Duodenal mucosa (tissue), 2 donors: ENCODE measurements around the gene STIP1.
A peak's percentile ranks its signal among the peaks of the same experiment; 100 is the strongest.

Experiments used
- H3K27ac ChIP-seq: one replicate; pipeline ENCODE4 v1.7.0; 2013; ENCODE audit warnings: low read depth, low read length
- H3K27me3 ChIP-seq, 2 donors: one replicate each; pipeline ENCODE4 v1.7.0; 2013; ENCODE audit warnings: low read length in 2 of 2, control low read depth in 1 of 2; ENCODE audit not compliant: insufficient read depth in 2 of 2, control insufficient read depth in 1 of 2
- H3K36me3 ChIP-seq, 2 donors: one replicate each; pipeline ENCODE4 v1.7.0; 2013; ENCODE audit warnings: low read length in 2 of 2, control low read depth in 1 of 2; ENCODE audit not compliant: insufficient read depth in 2 of 2, control insufficient read depth in 1 of 2
- H3K4me1 ChIP-seq, 2 donors: one replicate each; pipeline ENCODE4 v1.7.0; 2013; ENCODE audit warnings: low read length in 2 of 2, control low read depth in 1 of 2; ENCODE audit not compliant: insufficient read depth in 2 of 2, control insufficient read depth in 1 of 2
- H3K4me3 ChIP-seq, 2 donors: one replicate each; pipeline ENCODE4 v1.7.0; 2013; ENCODE audit warnings: low read length in 2 of 2, low read depth in 1 of 2
- H3K9ac ChIP-seq, 2 donors: one replicate each; pipeline ENCODE4 v1.7.0; 2013; ENCODE audit warnings: low read length in 2 of 2, low read depth in 1 of 2
- H3K9me3 ChIP-seq, 2 donors: one replicate each; pipeline ENCODE4 v1.7.0; 2013; ENCODE audit warnings: low read length in 2 of 2, control low read depth in 1 of 2; ENCODE audit not compliant: control insufficient read depth in 1 of 2

STIP1 gene

GRCh38 chr11:64198511-64198910 is 12.5 kb downstream of the STIP1 start:
- no peaks in the 10 kb centered on the region for H3K27me3 ChIP-seq
- H3K27ac ChIP-seq: no peak overlapping the region
- no peaks in the 10 kb centered on the region for H3K4me1 ChIP-seq
- peaks cover 60 to 89% of the 10 kb centered on the region in 2 donors for H3K36me3 ChIP-seq
- H3K4me3 ChIP-seq: no peak overlapping the region
- no peak overlapping the region for H3K9ac ChIP-seq
- H3K9me3 ChIP-seq: no peaks in the 10 kb centered on the region

- Histone ChIP-seq H3K9me3 (no peaks in the 10 kb centered on the region), H3K9ac (no peak overlapping the region), H3K4me1 (peaks cover 21 to 26% of the 10 kb centered on the region in 2 donors), H3K4me3 (no peak overlapping the region), H3K27ac (no peak overlapping the region), H3K27me3 (no peaks in the 10 kb centered on the region), H3K36me3 (peaks cover 40 to 65% of the 10 kb centered on the region in 2 donors)
These were observed 15.6 kb downstream of the STIP1 start for GRCh38 chr11:64201543-64201942.

GRCh38 chr11:64202992-64203391 is 17.0 kb downstream of the STIP1 start:
- no peak overlapping the region for H3K9ac ChIP-seq
- no peaks in the 10 kb centered on the region for H3K27me3 ChIP-seq
- no peak overlapping the region for H3K27ac ChIP-seq
- peaks cover 27 to 51% of the 10 kb centered on the region in 2 donors for H3K36me3 ChIP-seq
- H3K9me3 ChIP-seq: no peaks in the 10 kb centered on the region
- no peak overlapping the region for H3K4me3 ChIP-seq
- H3K4me1 ChIP-seq: peaks cover 33 to 38% of the 10 kb centered on the region in 2 donors

DNA sequence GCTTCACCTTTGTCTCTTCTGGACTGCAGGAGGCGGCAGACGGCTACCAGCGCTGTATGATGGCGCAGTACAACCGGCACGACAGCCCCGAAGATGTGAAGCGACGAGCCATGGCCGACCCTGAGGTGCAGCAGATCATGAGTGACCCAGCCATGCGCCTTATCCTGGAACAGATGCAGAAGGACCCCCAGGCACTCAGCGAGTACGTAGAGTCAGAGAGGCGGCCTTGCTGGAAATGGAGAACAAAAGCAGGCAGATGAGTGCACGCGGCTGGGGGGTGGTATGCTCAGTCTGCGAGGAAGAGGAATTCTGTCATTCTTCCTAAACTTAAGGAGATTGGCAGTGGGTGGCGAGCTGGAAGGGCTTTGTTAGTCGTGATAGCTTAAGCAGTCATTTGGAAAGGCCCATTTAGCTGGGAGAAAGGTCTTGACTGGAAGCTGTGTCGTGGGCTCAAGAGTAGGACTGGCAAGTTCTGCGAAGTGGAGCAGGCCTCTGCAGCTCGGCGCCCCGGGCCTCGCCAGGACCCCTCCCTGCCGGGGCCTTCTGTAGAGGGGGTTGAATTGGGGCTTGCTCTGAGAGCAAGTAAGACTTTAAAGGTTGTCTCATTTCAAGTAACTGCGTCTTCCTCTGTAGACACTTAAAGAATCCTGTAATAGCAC is 17.6 kb downstream of the STIP1 start:
- Histone ChIP-seq H3K36me3 (peaks cover 27 to 45% of the 10 kb centered on the region in 2 donors), H3K27ac (no peak overlapping the region), H3K27me3 (no peaks in the 10 kb centered on the region), H3K9ac (no peak overlapping the region), H3K9me3 (no peaks in the 10 kb centered on the region), H3K4me1 (peaks cover 33 to 38% of the 10 kb centered on the region in 2 donors), H3K4me3 (no peak overlapping the region)

- H3K36me3 ChIP-seq: peaks cover 27 to 40% of the 10 kb centered on the region in 2 donors
- H3K27me3 ChIP-seq: no peaks in the 10 kb centered on the region
- H3K9me3 ChIP-seq: no peaks in the 10 kb centered on the region
- H3K27ac ChIP-seq: no peak overlapping the region
- no peak overlapping the region for H3K4me3 ChIP-seq
- H3K9ac ChIP-seq: no peak overlapping the region
- H3K4me1 ChIP-seq: peaks cover 33 to 38% of the 10 kb centered on the region in 2 donors
These were observed 18.1 kb downstream of the STIP1 start for GRCh38 chr11:64204080-64204440.

DNA sequence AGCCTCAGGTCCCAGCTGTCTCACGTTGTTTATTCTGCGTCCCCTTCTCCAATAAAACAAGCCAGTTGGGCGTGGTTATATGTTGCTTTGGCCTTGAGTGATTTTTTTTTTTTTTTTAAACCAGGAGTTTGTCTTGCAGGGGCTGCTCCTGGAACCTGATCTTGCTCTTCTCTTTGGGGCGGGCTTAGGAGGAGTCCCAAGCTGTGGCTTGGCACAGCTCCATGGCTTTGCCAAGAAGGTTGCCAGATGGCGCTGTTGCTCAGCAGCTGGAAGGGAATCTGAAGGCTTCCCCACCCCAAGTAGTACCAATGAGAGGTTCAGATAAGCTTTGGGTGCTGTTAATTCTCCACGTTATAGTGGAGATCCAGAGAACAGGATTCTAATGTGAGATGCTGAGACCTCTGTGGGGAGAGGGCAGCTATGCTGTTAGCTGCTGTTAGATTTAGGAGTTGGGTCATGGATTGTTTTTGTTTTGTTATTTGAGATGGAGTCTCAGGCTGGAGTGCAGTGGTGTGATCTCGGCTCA is 18.6 kb downstream of the STIP1 start:
- H3K4me1 ChIP-seq: peaks cover 33 to 38% of the 10 kb centered on the region in 2 donors
- no peaks in the 10 kb centered on the region for H3K9me3 ChIP-seq
- H3K36me3 ChIP-seq: peaks cover 27 to 40% of the 10 kb centered on the region in 2 donors
- no peak overlapping the region for H3K9ac ChIP-seq
- H3K27ac ChIP-seq: no peak overlapping the region
- H3K4me3 ChIP-seq: no peak overlapping the region
- H3K27me3 ChIP-seq: no peaks in the 10 kb centered on the region

GRCh38 chr11:64206457-64207255 is 20.7 kb downstream of the STIP1 start, which contains the start of gene FERMT3:
FERMT3 (plus strand) TSS chr11:64206721; CDS start chr11:64207365, 644 bp downstream.
- Histone ChIP-seq H3K27me3 (no peaks in the 10 kb centered on the region), H3K4me3 (peak within 1 kb of the TSS; percentile 89), H3K9ac (peak within 1 kb of the TSS; percentile 90 to 91), H3K4me1 (peaks cover 33 to 38% of the 10 kb centered on the region in 2 donors), H3K27ac (peak within 1 kb of the TSS; percentile 88), H3K9me3 (no peaks in the 10 kb centered on the region), H3K36me3 (peaks cover 17 to 36% of the 10 kb centered on the region in 2 donors)

DNA sequence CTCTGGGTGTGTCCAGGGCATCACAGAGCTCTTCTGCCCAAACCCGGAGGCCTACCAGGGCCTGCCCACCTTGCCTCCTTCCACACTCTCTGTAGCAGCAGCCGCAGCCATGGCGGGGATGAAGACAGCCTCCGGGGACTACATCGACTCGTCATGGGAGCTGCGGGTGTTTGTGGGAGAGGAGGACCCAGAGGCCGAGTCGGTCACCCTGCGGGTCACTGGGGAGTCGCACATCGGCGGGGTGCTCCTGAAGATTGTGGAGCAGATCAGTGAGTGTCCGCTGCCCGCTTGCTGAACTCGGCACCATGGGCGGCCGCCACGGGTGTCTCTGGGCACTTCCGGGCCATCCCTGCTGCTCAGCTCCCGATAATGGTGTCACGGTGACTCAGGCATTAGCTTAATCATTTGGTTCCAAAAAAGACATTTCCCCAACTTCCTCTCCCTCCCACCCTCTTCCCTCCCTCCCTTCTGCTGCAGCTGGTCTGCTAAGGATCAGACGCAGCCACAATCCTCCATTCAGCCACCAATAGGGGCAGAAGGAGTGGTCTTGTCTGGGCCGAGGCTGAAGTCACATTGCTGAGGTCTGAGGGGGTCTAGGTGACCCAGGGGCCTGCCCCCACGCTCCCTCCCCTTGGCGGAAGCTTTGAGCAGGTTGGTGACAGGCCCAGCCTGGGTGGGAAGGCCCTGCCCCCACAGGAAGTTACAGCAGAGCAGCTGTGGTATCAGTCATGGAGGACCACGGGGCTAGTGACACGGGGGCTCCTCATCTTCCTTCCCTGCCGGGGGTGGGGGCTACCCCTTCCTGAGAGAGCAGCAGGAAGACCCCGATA is 21.5 kb downstream of the STIP1 start:
- Histone ChIP-seq H3K27ac (peak overlapping the region; percentile 88), H3K4me1 (peaks cover 33 to 38% of the 10 kb centered on the region in 2 donors), H3K36me3 (peaks cover 19 to 38% of the 10 kb centered on the region in 2 donors)

DNA sequence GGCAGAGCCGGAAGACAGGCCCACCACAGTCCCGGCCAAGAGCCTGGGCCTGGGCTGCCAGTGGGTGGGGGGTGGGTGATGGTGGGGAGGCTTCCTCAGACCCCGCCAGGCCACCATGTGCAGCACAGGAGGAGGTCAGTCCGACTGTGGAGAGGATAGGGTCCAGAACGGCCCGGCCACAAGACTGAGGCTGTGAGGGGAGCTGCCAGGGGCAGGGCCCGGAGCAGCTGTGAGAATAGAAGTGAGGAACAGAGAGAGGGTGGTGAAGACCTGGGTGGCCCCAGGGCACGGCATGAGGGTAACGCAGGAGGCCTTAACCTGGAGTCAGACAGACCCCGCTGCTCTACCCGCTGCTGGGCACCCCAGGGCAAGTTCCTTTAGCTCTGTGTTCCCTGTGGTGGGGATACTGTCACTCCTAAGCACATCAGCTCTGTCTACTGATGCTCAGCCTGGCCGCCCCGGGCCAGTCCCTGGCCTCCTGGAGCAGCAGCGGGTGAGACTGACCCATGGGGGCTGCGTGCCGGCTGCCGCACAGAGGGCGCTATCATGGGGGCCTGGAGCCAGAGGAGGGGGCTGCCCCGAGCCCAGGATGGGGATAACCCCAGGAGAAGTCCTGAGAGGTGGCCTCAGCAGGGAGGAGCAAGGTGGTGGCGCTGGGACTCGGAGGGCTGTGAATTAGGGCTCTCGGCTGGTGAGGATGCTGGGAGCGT is 22.3 kb downstream of the STIP1 start:
- peak overlapping the region; percentile 89 for H3K4me3 ChIP-seq
- peaks cover 11 to 30% of the 10 kb centered on the region in 2 donors for H3K36me3 ChIP-seq
- peak overlapping the region; percentile 47 to 90 for H3K9ac ChIP-seq
- H3K27me3 ChIP-seq: no peaks in the 10 kb centered on the region
- H3K4me1 ChIP-seq: peaks cover 33 to 38% of the 10 kb centered on the region in 2 donors
- no peaks in the 10 kb centered on the region for H3K9me3 ChIP-seq
- H3K27ac ChIP-seq: peak overlapping the region; percentile 88

More for the DNA sequence above, 21.5 kb downstream of the STIP1 start:
- Histone ChIP-seq H3K9ac (peak overlapping the region; percentile 90 to 91), H3K9me3 (no peaks in the 10 kb centered on the region), H3K27me3 (no peaks in the 10 kb centered on the region), H3K4me3 (peak overlapping the region; percentile 89)
